Suppressor macrophage treated with lipopolysaccharide for 1 hour (primary cell): ENCODE measurements around the gene FAM107B.

Experiments
- DNase-seq, 3 donors: peaks; one replicate each; pipeline ENCODE4 v3.0.0-alpha.2; 2020 to 2022

Gene FAM107B

DNA sequence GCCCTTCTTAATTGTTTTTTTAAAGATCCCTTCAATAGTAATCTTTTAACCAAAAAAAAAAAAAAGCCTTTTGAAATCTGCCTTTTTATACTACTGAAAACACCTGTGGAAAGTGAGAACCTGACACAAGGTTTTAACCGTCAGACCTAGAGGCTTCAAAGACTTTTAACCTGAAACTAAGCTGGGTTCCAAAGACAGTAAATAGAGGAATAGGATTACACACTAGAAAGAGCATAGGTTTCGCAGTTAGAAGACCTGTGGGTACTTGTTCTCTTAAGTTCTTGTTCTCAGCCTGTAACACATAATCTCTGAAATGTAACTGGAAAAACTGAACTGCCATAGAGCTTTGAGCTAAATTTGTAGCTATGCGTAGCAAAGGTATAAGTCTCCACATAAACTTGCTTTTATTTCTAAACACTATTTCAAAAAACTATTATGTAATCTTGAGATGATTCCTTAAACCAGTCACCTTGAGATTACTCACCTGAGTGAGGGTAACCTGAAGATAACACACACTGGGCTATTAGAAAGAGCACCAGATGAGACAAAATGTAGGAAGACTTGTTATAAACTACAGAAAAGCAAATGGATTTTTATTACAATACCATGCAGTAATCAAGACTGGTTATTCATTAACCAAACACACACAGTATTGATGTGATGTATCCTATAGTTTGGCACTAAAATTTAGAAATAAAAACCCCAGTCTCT, 247.4 kb downstream of the FAM107B start:
- no peak for DNase-seq

DNA sequence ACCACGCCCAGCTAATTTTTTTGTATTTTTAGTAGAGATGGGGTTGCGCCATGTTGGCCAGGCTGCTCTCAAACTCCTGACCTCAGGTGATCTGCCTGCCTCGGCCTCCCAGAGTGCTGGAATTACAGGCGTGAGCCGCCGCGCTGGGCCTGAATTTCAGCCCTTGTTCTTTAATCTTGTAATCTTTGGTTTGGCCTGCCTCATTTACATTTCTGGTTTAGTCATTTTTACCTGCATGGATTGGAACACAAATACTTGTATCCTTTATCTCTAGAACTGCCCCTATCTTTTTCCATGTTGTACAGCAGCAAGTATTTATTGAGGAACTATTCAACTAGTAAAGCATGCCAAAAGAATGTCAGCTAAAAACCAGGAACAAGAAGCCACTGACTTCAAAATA, 248.4 kb downstream of the FAM107B start:
- no peak for DNase-seq

DNA sequence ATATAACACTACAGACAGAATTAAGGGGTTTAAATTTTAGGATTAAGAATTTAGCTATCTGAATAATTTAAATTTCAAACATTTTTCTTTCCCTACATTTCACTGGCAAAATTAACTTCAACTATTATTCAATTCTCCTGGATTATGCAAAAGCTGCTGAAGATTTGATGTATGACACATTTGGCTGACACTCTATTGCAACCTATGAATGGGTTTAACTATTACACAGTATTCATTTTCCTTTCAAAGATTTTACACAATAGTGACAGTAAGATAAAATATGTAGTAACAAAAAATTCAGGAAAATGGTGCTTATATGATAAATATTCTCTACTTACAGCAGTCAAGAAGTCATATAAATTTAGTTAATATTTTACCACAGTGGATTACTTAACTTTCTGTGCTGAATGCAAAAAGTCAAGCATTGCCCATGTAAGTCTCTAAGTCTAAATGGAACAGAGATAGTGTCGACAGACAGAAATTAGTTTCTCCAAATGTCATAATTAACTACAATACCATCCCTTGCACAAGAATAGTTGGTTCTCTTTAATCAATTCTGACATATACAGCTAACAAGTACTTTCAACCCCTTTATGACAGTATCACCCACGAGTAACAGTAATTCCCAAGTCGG, 249.9 kb downstream of the FAM107B start:
- peak in 1 of 3 donors; percentile 51 for DNase-seq

DNA sequence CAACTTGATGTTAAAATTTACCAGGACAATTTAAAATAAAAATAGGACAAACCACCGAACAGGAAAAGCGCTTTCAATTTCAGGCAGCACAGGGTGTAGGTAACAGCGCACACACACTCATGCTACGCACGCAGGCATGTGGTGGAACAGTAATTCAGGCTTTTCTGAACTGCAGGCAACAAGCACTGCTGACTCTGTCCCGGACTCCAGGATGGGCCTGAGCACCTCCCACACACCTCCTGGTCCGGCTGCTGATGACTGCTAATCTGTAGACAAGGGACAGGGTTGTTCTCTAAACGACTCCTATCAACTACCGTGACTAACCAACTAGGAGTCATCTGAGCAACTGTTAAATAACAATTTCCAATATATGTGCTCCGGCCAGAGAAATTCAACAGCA, 251.4 kb downstream of the FAM107B start:
- no peak for DNase-seq

DNA sequence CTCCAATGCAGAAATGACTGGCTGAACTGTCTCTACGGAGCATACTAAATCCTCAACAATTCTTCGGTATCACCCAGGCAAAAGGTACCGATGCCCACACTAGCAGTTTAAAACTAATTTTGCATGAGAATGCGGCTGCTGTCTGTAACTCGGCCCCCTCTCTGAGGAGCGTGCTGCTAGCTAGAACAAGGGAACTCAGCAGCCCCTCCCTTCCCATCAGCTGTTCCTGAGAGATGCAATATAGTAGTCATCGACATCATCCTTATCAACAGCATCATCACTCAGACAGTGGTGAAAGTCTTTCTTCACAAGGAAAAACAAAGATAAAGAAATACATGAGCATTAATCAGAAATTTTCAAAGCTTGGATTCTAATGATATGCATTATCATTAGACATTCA, 254.9 kb downstream of the FAM107B start:
- no peak for DNase-seq

DNA sequence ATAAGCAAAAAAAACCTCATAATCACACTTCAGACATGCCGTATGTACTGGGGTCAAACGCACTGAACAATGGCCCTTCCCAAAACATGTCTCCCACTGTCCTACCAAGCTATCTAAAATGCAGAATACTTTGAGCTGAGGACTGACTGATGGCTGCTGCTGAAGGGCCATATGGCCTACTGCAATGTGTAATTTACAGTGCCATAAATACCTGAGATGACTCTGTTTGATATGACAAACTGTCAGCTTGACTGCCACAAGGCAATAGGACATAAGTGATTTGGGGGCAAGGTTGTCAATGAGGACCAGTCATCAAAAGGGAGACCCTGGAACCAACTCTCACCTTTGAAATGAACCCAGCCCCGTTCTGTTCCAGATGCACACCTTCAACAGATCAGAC, 256.5 kb downstream of the FAM107B start:
- no peak for DNase-seq

DNA sequence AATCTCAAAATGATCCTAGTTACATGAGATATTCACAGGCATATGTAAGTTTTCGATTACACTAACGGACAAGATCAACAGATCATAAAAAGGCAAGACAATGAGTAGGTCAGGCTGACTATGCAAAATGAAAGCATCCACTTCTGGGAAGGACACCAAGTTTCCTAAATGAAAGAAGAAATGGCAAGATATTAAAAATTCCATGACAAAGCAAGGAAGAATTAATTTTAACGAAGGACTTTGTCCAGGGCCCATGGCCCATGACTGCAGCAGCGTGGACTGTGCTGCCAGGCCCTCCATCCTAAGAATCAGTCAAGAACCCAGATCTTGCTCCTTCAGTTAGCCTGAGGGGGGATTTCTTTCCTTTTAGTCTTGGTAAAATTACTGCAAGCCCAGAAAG, 261.6 kb downstream of the FAM107B start:
- DNase-seq, result no peak

DNA sequence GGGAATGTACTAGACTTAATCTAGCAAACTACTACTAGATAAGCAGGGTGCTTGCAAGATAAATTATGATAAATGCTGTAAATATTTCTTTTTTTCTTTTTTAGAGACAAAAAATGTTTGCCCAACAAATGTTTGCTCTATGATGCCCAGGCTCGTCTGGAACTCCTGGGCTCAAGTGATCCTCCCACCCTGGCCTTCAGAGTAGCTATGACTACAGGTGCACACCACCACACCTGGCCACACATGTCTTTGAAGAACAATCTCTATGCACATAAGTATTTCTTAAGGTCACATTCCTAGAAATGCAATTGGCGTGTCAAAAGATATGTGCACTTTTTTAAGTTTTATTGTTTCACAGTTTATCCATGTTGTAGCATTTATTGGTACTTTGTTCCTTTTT, 264.4 kb downstream of the FAM107B start:
- DNase-seq, result no peak

DNA sequence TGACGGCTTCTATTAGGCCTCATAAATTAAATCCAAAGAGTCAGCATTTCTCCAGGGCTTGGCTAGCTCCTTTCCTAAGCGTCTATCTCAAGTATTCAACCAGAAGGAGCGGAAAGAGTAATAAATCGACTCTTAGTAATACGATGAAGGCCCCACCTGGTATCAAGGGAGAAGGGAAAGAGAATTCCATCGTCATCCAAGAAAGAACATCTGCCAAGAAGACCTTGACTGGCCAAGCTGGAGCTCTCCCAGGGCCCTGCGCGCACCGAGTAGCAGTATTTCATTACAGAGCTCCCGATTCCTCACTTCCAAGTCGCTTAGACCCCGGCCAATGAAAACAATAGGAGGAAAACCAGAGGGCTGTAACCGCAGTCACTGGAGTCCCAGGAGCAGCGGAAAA, 266.0 kb downstream of the FAM107B start:
- no peak for DNase-seq

DNA sequence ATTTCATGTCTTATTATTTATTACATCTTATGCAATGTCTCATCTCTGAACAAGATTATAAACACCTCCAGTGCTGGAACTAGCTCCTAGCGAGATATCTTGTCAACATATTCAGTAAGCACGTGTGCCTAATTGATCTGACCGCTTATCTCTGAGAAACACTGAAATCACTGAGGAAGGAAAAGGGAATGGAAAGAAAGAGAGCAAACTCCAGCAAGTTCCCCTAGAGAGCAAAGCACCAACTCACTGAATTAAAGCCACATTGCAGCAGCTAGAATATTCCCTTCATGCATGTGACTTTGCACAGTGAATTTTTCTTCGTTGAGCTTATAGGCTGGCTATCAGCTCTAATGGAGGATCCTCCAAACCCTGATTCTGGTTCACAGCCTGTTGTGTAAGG, 266.9 kb downstream of the FAM107B start:
- DNase-seq, result no peak

DNA sequence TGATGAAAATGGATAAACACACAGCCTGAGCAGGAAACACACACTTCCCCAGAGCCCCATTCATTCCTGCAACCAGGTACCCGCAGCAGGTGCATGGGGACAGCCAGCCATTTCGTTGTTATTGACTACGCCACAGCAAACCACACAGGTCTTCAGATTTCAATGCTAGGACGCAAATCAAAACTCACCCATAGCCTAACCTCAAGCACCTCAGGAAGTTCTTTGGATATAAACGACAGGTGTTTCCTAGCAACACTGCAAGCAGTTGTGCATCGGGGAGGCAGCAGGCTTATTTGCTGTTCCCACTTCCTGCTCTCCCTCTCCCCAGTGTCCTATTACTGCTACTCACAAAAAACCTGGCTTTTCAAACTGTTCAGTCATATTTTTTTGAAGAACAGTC, 267.5 kb downstream of the FAM107B start:
- no peak for DNase-seq

DNA sequence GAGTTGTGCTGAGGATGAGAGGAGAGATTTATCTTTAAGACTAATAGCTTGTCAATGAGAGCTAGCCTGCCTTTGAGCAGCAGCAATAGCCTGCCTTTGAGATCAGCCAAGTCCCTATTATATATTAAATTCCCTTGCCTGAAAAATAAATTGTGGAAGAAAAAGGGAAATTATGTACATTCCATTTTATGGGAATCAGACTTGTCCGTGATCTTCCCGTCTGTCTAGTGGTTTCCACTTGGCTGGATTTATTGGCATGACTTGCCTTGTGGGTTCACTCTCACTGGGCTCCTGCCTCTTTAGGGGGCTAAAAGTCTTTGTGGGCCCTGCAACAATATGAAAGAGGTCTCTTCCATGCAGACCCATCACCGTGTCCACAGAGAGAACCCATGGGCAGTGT, 272.3 kb downstream of the FAM107B start:
- DNase-seq, result no peak

DNA sequence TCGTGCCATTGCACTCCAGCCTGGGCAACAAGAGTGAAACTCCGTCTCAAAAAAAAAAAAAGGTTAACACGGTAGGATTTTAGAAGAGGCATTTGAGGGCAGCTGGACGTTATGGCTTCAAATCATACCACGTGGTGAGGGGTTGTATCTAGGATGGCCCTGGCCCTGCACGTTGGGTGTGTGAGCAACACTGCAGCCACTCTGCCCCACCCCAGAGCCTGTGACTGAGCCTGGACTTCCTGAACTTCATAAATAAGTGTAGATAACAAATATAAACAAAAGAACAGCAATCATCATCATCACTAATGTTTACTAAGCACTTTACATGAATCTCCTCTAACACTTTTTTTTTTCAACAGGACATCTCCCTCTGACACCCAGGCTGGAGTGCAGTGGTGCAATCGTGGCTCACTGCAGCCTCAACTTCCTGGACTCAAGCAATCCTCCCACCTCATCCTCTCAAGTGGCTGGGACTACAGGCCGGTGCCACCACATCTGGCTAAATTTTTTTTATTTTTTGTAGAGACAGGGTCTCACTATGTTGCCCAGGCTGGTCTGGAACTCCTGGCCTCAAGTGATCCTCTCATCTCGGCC, 274.4 kb downstream of the FAM107B start:
- peak; percentile 22 to 49 (median 25) for DNase-seq

DNA sequence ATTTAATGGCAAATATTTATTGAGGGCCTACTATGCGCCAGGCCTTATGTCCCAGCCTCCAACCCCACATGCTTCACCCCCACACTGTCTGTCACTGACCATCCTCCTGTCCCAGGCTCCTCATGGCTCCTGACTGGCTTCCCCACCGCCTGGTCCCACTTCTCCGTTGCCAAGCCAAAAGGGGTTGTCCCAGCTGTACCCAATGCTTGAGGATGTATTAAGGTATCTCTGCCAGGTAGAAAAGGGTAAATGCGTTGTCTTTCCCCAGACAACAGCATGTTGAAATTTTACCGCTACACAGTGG, 275.1 kb downstream of the FAM107B start:
- no peak for DNase-seq

DNA sequence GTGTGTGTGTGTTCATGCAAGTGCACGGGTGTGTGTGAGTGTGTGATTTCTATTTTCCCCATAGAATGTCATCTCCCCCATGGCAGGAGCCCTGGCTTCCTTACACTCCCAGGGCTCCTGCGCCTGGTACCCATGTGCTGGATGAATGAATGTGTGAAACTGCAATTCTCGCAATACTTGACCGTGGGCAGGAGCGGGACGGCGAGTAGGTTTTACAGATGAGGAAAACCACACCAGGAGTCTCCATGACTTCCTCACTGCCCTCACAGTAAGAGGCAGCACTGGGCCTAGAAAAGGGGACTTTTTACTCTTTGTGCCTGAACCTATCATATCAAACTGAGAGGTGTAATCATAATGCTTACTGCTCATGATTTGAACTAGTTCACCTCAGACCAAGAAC, 276.4 kb downstream of the FAM107B start:
- DNase-seq, result peak in 2 of 3 donors; percentile 43 to 49

DNA sequence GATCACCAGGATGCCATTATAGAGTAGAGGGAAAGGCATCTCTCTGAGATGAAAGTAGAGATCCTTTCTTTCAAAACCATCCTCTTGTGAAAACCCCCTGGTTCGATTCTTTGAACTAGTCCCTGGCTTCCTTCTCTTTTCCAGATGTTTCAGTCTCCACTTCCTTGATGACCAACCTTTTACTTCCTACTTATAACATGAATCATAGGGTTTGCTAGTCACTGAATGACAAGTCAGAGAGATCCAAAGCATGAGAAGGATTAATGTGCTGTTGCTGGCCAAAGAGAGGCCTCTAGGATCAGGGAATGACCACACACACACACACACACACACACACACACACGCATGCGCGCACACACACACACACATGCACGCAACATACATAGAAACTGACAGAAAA, 282.9 kb downstream of the FAM107B start:
- peak; percentile 47 to 80 (median 75) for DNase-seq

DNA sequence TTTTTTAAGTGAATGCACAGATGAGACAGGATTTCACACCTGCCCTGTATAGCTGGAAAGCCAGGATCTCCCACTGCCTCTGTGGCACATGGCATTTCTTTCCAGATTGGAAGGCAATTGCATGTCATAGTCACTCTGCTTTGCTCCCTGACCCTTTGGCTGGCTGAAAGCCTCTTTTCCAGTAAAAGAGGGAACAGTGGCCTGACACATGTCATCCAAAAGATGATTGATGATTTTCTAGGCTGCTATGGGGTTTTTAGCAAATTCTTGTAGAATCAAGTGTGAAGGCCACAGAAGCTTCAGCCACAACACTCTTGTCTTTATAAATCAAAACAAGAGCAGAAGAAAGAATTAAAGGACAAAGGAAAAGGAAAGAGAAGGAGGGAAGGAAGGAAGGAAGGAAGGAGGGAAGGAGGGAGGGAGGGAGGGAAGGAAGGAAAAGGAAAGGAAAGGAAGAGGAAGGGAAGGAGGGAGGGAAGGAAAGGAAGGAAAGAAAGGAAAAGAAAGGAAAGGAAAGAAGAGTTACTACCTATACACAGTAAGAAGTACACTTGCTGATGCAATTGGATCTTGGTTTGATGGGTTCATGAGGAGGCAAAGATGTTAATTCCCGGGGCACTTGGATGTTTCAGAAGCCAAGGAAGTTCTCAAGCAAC, 285.0 kb downstream of the FAM107B start:
- DNase-seq, result no peak

DNA sequence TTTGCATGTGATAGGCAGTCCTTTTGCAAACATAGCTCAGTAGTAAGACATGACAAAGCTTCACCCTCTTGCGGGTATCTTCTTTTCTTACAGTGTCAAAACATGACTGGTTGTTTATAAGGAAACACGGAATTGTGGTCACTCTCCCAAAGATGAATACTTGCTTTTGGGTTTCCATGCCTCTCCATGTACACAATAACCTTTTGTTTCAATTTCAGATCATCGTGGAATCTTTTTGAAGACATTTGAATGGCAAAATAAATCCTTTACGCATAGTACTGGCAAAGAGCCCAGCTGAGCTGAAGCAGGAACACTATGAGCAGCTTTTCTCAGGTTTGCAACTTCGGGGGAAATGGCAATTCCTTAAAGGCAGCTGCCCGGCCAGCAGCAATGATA, 287.2 kb downstream of the FAM107B start:
- no peak for DNase-seq

DNA sequence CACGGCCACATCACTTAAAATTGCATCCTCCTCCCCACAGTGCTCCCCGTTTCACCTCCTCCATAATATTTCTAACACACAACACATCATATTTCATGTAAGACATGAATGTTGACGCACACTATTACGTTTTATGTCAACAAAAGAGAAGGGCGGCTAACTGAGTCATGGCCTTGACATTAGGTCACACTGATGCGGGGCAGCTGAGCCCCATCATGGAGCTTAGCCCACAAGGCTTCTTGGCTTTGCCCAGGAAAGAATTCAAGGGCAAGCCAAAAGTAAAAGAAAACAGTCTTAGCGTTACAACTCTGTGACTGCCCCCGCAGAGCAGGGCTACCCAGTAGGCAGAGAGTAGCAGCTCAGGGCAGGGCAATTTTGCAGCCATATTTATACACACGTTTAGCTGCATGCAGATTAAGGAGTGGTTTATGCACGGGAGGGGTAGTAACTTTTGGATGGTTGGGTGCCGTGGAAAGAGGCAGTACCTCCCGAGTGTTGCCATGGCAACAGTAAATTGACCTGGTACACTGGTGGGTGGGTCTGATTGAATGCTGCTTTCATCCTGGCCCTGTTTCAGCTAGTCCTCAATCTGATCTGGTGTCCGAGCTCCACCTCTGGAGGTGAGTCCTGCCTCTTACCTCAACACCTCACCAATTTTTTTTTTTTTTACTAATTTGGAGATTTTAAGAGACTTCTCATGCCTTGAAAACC, 287.8 kb downstream of the FAM107B start:
- DNase-seq, result no peak

DNA sequence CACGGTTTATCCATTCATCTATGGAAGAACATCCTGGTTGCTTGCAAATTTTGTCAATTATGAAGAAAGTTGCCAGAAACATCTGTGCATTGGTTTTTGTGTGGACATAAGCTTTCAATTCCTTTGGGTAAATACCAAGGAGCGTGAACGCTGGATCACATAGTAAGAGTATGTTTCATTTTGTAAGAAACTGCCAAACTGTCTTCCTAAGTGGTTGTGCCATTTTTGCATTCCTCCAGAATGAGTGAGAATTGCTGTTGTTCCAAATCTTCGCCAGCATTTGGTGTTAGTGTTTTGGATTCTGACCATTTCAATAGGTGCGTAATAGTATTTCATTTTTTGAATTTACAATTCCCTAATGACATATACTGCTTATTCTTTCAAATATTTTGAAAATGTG, 288.7 kb downstream of the FAM107B start:
- DNase-seq, result no peak

DNA sequence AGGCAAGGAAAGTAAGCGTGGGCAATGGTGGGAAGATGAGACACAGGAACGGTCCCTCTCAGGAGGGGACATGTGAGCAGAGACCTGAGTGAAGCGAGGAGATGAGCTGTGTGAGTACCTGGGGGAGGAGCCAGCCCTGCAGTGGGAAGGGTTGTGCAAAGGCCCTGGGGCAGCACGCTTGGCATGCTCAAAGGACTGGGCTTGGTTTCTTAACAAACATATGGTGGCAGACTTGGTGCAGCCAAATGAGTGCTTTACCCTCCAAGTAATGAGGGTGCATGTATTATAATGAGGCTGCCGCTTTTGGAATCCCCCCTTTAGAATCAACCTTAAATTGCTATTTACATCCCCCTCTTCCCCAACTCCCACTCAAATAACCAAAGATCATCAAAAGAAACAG, 291.3 kb downstream of the FAM107B start:
- DNase-seq, result no peak

DNA sequence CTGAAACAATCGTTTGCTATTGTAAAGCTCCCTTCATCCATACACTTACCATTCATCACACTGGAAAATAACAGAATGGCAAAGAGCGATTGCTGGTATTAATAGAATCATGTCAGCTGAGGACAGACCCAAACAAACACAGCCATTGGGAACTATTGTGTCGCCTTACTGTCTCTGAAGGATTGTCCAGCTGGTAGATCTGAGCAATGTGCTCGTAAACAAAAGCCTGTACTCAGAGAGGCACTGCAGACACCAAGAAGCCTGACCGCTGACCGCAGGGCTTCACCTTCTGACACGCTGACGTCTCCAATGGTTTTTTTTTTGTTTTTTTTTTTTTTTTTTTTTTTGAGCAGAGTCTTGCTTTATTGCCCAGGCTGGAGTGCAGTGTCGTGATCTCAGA, 292.9 kb downstream of the FAM107B start:
- no peak for DNase-seq

DNA sequence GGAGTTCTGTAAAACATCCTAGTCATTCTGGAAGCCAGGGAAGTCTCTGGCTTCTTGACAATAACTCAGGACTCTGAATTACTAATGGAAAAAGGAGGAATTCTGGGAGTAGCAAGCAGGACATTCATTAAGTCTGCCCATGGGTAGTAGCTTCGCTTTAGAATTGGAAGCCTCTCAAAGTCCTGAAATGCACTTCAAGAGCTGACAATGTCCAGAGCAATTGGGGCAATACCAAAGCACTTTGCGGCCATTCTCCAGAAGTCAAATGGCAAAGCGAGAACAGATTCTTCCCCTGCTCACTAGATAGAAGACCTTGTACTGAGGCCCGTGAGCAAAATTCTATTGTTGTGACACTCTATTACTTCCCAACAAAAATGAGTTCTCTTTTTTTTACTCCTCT, 293.7 kb downstream of the FAM107B start:
- DNase-seq, result no peak

DNA sequence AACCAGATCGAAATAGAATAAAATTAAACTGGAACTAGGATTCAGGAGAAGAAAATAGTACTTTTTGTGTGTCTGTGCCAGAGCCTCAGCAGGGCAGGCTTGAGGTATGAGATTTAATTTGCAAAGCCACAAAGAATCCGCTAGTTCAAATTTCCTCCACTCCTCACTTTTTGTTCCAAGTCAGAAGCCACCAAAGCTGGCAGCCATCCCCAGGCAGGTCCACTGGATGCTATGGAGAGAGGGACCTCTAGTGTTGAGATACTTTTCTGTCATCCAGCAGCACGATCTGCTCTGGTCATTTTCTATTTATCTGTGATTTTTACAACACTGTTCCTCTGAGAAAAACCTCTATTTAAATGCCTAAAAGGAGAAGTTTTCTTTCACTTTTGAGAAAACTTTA, 296.1 kb downstream of the FAM107B start:
- DNase-seq, result peak in 2 of 3 donors; percentile 23 to 27
